Pancreas (tissue), 10 donors: Measurements from ENCODE around the gene CDT1. TPM values are rescaled to one million over a fixed set of nuclear protein-coding genes. Genes with fewer than 3 reads are reported as not detected.

ENCODE experiments used
- ATAC-seq, 4 donors: fragments of 200-7000 bp; cut with Tn5 transposase; one replicate each; pipeline versions ENCODE4 v1.8.0 to v1.9.1; 2020; ENCODE audit warnings: mild to moderate bottlenecking in 4 of 4, moderate library complexity in 4 of 4
- DNase-seq, 6 donors: peaks; one replicate each; pipeline ENCODE4 v3.0.0-alpha.2; 2020
- FAIRE-seq: peaks from 2 replicates; lab custom pipeline; 2012; peaks lifted over from hg19 to GRCh38; lab: Jason Lieb, UNC
- H3K27ac ChIP-seq, 4 donors: fragments of 200-600 bp; sonication (generic); 1 replicate in 3 of 4; 2 replicates in 1 of 4; pipeline versions ENCODE4 v1.5.0 to v1.8.0; 2020
- H3K27me3 ChIP-seq, 4 donors: fragments of 200-600 bp; one replicate each; pipeline ENCODE4 v1.8.0; 2021
- H3K36me3 ChIP-seq, 3 donors: fragments of 200-600 bp; sonication (generic) in 1 of 3; one replicate each; pipeline versions ENCODE4 v1.5.0 to v1.8.0; 2020 to 2021
- H3K4me1 ChIP-seq, 3 donors: fragments of 200-600 bp; one replicate each; pipeline ENCODE4 v1.8.0; 2021
- H3K4me3 ChIP-seq, 4 donors: fragments of 200-600 bp; sonication (generic) in 2 of 4; one replicate each; pipeline versions ENCODE4 v1.5.0 to v1.8.0; 2020 to 2021
- H3K9me3 ChIP-seq, 4 donors: fragments of 200-600 bp; one replicate each; pipeline ENCODE4 v1.8.0; 2021
- WGBS, 2 donors: extraction: QIAGEN DNeasy Blood & Tissue Kit; methylation state at CpG; one replicate each; pipeline ENCODE4 v1.1.7; 2013; 5-methylcytosine and 5-hydroxymethylcytosine counted together
- intact Hi-C, 3 donors: fragments of 100-400 bp; cut with DNase I; formaldehyde crosslinking; loops; one replicate each; pipeline versions ENCODE4 v1.11.1 to v1.14.2; 2022
- polyA plus RNA-seq, 2 donors: library from polyadenylated mRNA; stranded (reverse); fragments of 200-250 nt; gene quantifications; one replicate each; pipeline ENCODE4 v1.2.3, GENCODE V29; 2013
- total RNA-seq, 6 donors: library from RNA; stranded (reverse); fragmentation: NEBNext Ultra II Directional in 4 of 6; extraction: Animal tissue kit (Norgen Biotek cat#: 25700) in 4 of 6; gene quantifications; one replicate each; pipeline versions ENCODE4 v1.2.1 to v1.2.4, GENCODE V29; 2021 to 2023
- TF ChIP-seq, protein P1 (sequence below), 4 donors: fragments of 200-600 bp; sonication (generic) in 3 of 4; IDR thresholded peaks; one replicate each; pipeline versions ENCODE4 v1.5.0 to v1.8.0; 2021; ENCODE audit warnings: antibody characterized with exemption in 4 of 4
- donor health status: healthy with polysubstance abuse.
- donor health status: DM: no; HTN: no; CAD: no; lungs with moderate emphysema.
- donor health status: DM: no; HTN: no; CAD: no.
- donor health status: control.
- donor health status: control.
- donor health status: Bipolar disorder and iron deficiency.
- donor health status: DM: yes; HTN: yes; CAD: no.
- donor health status: DM: no; HTN: no; CAD: no.
- donor health status: DM: no; HTN: no; CAD: no.
- donor health status: DM: yes; HTN: yes; CAD: no.

Gene CDT1
- total and polyA plus RNA-seq, 8 donors, result 0.12 to 1.8 (median 0.78) TPM

DNA sequence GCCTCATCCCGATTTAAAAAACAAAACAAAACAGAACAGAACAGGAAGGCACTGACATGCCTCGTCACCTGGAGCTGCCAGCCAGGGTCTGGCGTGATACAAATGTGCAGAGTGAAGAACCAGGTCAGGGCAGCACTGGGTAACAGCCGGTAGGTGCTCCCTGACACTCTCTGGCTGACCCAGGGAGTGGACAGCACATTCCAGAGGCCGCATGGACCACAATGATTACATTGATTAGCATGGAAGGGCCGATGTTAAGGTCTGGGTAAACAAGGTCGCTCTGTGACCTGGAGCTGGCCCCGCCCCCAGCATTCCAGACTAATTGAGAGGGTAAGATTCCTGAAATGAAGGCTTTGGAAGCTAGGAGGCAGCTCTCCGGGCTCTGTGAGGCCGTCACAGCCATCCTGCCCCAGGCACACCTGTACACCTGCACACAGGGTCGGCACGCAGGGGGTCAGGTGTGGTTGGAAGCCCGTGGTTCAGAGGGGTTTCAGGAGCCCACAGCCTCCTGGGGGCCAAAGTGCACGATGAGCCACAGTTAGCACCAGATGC is 40.0 kb upstream of the CDT1 start:
- no peaks in the 10 kb centered on the region for H3K27me3 ChIP-seq
- WGBS, 2 donors, result 44 to 48% methylated on average over 14 of the region's 14 CpGs
- intact Hi-C loops, result no loop called here
- peak in 3 of 6 donors; percentile 45 to 70 (median 50) for DNase-seq
- H3K36me3 ChIP-seq, result no peaks in the 10 kb centered on the region
- no peaks in the 10 kb centered on the region for H3K9me3 ChIP-seq
- peak in 3 of 4 donors; percentile 3 to 51 (median 18) for ATAC-seq
- H3K4me1 ChIP-seq, result peaks cover 0 to 6% (median 0%) of the 10 kb centered on the region in 3 donors
- H3K4me3 ChIP-seq, result no peak overlapping the region
- no peak for FAIRE-seq
- TF ChIP-seq, protein P1, sequence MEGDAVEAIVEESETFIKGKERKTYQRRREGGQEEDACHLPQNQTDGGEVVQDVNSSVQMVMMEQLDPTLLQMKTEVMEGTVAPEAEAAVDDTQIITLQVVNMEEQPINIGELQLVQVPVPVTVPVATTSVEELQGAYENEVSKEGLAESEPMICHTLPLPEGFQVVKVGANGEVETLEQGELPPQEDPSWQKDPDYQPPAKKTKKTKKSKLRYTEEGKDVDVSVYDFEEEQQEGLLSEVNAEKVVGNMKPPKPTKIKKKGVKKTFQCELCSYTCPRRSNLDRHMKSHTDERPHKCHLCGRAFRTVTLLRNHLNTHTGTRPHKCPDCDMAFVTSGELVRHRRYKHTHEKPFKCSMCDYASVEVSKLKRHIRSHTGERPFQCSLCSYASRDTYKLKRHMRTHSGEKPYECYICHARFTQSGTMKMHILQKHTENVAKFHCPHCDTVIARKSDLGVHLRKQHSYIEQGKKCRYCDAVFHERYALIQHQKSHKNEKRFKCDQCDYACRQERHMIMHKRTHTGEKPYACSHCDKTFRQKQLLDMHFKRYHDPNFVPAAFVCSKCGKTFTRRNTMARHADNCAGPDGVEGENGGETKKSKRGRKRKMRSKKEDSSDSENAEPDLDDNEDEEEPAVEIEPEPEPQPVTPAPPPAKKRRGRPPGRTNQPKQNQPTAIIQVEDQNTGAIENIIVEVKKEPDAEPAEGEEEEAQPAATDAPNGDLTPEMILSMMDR (IDR thresholded peaks at IDR 0.05), result no peak
- H3K27ac ChIP-seq, result peak overlapping the region; percentile 0 to 58 (median 42)

DNA sequence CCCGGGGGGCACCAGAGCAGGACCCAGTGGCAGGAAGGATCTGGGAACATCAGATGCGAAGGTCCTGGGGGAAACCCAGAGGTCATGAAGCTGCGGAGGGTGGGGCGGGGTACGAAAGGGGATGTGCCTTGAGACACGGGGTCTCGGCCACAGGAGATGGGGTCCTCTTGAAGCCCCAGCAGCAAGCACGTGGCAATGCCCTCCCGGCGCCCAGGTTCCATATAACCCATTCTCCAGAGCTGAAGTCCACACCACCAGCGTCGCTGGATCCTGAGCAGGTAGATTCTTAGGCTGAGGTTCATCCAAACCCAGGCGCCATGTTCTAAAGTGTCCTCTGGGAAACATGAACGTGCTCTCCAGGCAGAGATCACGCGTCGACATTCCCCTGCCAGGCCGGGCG is 39.5 kb upstream of the CDT1 start:
- H3K36me3 ChIP-seq, result no peaks in the 10 kb centered on the region
- TF ChIP-seq, protein P1 (IDR thresholded peaks at IDR 0.05), result no peak
- H3K9me3 ChIP-seq, result no peaks in the 10 kb centered on the region
- 88 to 90% methylated on average over 19 of the region's 19 CpGs for WGBS, 2 donors
- no peak for FAIRE-seq
- DNase-seq, result peak in 1 of 6 donors; percentile 61
- H3K4me1 ChIP-seq, result peaks cover 0 to 6% (median 0%) of the 10 kb centered on the region in 3 donors
- no peaks in the 10 kb centered on the region for H3K27me3 ChIP-seq
- no peak overlapping the region for H3K4me3 ChIP-seq
- no peak for ATAC-seq
- intact Hi-C loops, result no loop called here
- H3K27ac ChIP-seq, result peak overlapping the region; percentile 33 to 63 (median 54)

DNA sequence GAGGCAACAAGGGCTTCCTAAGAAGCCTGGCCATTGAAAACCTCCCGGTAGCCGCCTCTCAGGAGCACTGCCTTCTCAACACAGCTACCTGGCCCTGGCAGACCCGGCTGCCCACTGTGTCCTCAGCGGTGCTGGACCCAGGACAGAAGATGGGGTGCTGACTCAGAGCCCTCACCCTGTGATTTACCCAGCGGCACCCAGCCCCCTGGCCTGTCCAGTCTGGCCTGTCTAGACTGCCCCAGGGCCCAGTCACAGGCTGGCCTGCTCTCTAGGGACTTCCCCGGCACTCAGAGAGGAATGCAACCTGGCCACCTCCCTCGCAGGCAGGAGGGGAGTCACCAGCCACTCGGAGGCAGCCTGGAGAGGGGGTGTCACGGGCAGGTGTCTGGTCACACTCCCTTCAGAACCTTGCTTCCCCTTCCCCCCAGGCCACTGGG is 38.7 kb upstream of the CDT1 start:
- ATAC-seq (peak; percentile 46 to 83 (median 66)), DNase-seq (peak in 5 of 6 donors; percentile 67 to 87 (median 71))

DNA sequence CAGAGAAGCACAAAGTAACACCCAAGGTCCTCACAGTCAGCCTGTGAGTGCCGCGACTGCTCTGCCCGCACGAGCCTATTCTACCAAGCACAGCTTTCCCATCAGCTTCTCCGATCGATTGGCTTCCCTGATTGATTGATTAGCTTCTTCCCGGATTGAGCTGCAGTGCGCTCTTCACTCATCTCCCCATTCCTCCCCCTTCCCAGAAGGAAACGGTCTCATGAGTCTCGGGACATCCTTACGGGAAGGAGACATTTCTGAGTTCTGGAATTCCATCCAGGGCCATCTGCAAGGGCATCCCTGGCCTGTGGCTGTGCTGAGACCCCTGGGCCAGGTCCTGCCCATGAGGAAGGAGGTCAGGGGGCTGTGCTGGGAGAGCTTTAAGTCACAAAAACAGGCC is 36.6 kb upstream of the CDT1 start:
- ATAC-seq, result no peak
- H3K9me3 ChIP-seq, result no peaks in the 10 kb centered on the region
- TF ChIP-seq, protein P1 (IDR thresholded peaks at IDR 0.05), result no peak
- no peak overlapping the region for H3K4me3 ChIP-seq
- FAIRE-seq, result no peak
- intact Hi-C loops, result no loop called here
- peaks cover 0 to 6% (median 0%) of the 10 kb centered on the region in 3 donors for H3K4me1 ChIP-seq
- no peaks in the 10 kb centered on the region for H3K27me3 ChIP-seq
- H3K27ac ChIP-seq, result peak overlapping the region in 1 of 4 donors; percentile 35
- H3K36me3 ChIP-seq, result no peaks in the 10 kb centered on the region
- no peak for DNase-seq
- 69 to 70% methylated on average over 11 of the region's 11 CpGs for WGBS, 2 donors

More for the DNA sequence above, 38.7 kb upstream of the CDT1 start:
- WGBS, 2 donors, result 53 to 60% methylated on average over 9 of the region's 9 CpGs
- no peak overlapping the region for H3K4me3 ChIP-seq
- no peaks in the 10 kb centered on the region for H3K27me3 ChIP-seq
- intact Hi-C loops, result no loop called here
- no peaks in the 10 kb centered on the region for H3K36me3 ChIP-seq
- peaks cover 0 to 6% (median 0%) of the 10 kb centered on the region in 3 donors for H3K4me1 ChIP-seq
- peak overlapping the region; percentile 13 to 70 (median 60) for H3K27ac ChIP-seq
- no peak for FAIRE-seq
- no peaks in the 10 kb centered on the region for H3K9me3 ChIP-seq
- TF ChIP-seq, protein P1 (IDR thresholded peaks at IDR 0.05), result no peak

DNA sequence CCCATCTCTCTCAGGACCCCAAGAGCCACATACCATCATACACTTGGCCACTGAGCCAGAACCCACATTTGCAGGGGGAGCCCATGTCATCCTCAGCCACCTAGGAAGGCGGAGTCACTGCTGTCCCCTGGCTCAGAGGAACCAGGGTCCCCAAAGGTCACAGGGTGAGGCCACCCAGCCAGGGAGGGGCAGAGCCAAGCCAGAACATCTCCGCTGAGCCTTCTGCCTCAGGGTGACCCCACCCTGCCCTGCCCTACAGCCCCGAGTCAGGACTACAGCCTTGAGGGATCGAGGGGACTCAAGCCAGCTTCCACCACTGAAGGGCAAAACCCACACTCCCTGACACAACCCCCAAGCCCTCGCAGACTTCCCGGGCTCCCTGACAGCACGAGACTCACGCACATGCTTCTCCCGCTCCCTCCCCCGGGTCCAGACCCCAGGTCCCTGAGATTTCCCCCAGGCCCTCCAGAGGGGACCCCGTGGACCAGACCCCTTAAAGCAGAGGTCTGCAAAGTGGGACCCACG is 36.0 kb upstream of the CDT1 start:
- Histone ChIP-seq H3K36me3 (no peaks in the 10 kb centered on the region), H3K4me1 (peaks cover 0 to 6% (median 0%) of the 10 kb centered on the region in 3 donors), H3K4me3 (no peak overlapping the region), H3K27me3 (no peaks in the 10 kb centered on the region), H3K9me3 (no peaks in the 10 kb centered on the region), H3K27ac (peak overlapping the region; percentile 25 to 78 (median 56))
- peak in 1 of 6 donors; percentile 35 for DNase-seq
- WGBS, 2 donors, result 62 to 80% methylated on average over 11 to 12 of the region's 12 CpGs
- intact Hi-C loops, result no loop called here
- no peak for FAIRE-seq
- TF ChIP-seq, protein P1 (IDR thresholded peaks at IDR 0.05), result no peak
- ATAC-seq, result no peak
